Suprapubic skin (tissue), 4 donors: ENCODE results near the gene SESN1.

Source experiments
- EP300 ChIP-seq: sonication (generic); formaldehyde crosslinking; IDR thresholded peaks from one replicate; pipeline ENCODE4 v1.6.1; 2017; ENCODE audit warnings: antibody characterized with exemption
- POLR2A ChIP-seq, 2 donors: fragments of 450-650 bp; IDR thresholded peaks; one replicate each; pipeline ENCODE4 v1.6.1; 2017; ENCODE audit warnings: antibody characterized with exemption in 2 of 2, mild to moderate bottlenecking in 2 of 2, moderate library complexity in 2 of 2
- POLR2AphosphoS5 ChIP-seq, 3 donors: sonication (generic); formaldehyde crosslinking; IDR thresholded peaks; one replicate each; pipeline ENCODE4 v1.6.1; 2017; ENCODE audit warnings: antibody characterized with exemption in 3 of 3
- TF ChIP-seq, protein P1 (sequence below), 2 donors: fragments of 200-600 bp in 1 of 2; fragments of 450-650 bp in 1 of 2; sonication (generic) in 1 of 2; IDR thresholded peaks; one replicate each; pipeline ENCODE4 v1.5.1; 2016 to 2019; ENCODE audit warnings: antibody characterized with exemption in 2 of 2, mild to moderate bottlenecking in 1 of 2, moderate library complexity in 1 of 2

DNA sequence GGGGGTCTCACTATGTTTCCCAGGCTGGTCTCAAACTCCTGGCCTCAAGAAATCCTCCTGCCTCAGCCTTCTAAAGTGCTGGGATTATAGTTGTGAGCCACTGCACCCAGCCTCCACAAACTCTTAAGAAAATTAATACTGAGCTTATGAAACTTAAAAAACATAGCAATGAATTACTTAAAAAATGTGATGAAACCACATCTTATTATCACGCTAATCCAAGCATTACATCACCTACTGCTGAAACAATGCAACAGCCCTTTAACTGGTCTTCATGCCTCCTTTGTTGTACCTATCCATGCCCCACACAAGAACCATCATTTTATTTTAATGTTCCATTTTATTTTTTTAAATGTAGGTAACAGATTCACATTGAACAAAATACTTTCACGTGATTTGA lies 24.9 kb downstream of the SESN1 start:
- TF ChIP-seq POLR2A (IDR thresholded peaks at IDR 0.05) (no peak), EP300 (no peak), POLR2AphosphoS5 (IDR thresholded peaks at IDR 0.05) (no peak)
- TF ChIP-seq, protein P1, sequence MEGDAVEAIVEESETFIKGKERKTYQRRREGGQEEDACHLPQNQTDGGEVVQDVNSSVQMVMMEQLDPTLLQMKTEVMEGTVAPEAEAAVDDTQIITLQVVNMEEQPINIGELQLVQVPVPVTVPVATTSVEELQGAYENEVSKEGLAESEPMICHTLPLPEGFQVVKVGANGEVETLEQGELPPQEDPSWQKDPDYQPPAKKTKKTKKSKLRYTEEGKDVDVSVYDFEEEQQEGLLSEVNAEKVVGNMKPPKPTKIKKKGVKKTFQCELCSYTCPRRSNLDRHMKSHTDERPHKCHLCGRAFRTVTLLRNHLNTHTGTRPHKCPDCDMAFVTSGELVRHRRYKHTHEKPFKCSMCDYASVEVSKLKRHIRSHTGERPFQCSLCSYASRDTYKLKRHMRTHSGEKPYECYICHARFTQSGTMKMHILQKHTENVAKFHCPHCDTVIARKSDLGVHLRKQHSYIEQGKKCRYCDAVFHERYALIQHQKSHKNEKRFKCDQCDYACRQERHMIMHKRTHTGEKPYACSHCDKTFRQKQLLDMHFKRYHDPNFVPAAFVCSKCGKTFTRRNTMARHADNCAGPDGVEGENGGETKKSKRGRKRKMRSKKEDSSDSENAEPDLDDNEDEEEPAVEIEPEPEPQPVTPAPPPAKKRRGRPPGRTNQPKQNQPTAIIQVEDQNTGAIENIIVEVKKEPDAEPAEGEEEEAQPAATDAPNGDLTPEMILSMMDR (IDR thresholded peaks at IDR 0.05): no peak
